MM.1S (cell line): ENCODE measurements around the gene SSC4D.
"Not testable (repeated sequence)": the region's sequence is repeated elsewhere in the genome, so short reads cannot be mapped to it uniquely, and the experiment has no call there.

Experiments used
- EZH2 ChIP-seq: fragments of 300-600 bp; sonication (generic); optimal IDR thresholded peaks from 2 replicates; pipeline ENCODE3; 2017; ENCODE audit warnings: low read depth, mild to moderate bottlenecking, antibody characterized with exemption, low read length, mixed read lengths
- EZH2phosphoT487 ChIP-seq: fragments of 300-600 bp; sonication (generic); IDR thresholded peaks from 2 replicates; pipeline ENCODE4 v1.6.1; 2018; ENCODE audit warnings: antibody characterized with exemption, low read length
- TF ChIP-seq, protein P1 (sequence below): fragments of 300-600 bp; sonication (generic); IDR thresholded peaks from 2 replicates; pipeline ENCODE4 v1.5.1; 2016; ENCODE audit warnings: antibody characterized with exemption, low read length, mixed read lengths

DNA sequence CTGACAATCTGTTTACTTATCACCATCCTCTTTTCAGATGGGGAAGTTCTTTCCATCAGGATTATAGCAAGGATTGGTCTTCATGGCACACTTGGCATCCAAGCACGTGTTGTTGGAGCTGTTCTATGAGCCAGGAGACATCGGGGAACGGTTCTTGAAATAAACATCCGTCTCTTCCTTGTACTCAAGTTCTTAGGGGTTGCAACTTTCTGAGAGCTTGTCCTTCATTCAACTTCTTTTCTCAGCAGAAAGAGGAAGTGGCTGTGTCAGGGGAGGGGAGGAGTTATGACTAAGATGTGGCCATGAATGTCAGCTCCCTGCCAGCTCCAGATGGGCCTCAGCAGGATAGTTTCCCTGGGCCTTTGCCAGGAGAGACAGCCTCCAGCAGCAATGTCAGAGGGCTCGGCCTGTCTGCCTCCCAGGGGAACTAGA, 36.1 kb upstream of the SSC4D start:
- TF ChIP-seq, protein P1, sequence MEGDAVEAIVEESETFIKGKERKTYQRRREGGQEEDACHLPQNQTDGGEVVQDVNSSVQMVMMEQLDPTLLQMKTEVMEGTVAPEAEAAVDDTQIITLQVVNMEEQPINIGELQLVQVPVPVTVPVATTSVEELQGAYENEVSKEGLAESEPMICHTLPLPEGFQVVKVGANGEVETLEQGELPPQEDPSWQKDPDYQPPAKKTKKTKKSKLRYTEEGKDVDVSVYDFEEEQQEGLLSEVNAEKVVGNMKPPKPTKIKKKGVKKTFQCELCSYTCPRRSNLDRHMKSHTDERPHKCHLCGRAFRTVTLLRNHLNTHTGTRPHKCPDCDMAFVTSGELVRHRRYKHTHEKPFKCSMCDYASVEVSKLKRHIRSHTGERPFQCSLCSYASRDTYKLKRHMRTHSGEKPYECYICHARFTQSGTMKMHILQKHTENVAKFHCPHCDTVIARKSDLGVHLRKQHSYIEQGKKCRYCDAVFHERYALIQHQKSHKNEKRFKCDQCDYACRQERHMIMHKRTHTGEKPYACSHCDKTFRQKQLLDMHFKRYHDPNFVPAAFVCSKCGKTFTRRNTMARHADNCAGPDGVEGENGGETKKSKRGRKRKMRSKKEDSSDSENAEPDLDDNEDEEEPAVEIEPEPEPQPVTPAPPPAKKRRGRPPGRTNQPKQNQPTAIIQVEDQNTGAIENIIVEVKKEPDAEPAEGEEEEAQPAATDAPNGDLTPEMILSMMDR: not testable (repeated sequence)
- TF ChIP-seq EZH2phosphoT487, EZH2: not testable (repeated sequence)
